HG03342 (cell line): ENCODE data around the gene IGSF22.

ENCODE experiments used
- ATAC-seq: cut with Tn5 transposase; IDR thresholded peaks from one replicate; pipeline ENCODE4 v1.9.1; 2021; ENCODE audit warnings: mild to moderate bottlenecking, moderate library complexity; ENCODE audit not compliant: unreplicated experiment

The IGSF22 gene

DNA sequence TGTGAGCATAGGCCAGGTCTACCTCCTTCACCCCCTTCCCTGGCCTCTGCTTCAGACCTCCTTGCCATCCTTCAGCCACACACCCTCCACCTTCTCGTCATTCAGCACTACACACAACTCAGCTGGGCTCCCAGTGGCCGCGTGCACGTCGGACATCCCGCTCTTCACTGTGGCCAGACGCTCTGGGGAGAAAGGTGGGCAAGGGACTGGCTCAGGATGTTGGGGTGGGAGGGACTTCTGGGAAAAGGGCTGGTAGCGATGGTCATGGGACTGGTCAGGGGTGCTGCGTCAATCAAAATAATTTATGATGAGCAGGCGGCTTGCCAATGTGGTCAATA is 11.6 kb downstream of the IGSF22 start:
- ATAC-seq = no peak

DNA sequence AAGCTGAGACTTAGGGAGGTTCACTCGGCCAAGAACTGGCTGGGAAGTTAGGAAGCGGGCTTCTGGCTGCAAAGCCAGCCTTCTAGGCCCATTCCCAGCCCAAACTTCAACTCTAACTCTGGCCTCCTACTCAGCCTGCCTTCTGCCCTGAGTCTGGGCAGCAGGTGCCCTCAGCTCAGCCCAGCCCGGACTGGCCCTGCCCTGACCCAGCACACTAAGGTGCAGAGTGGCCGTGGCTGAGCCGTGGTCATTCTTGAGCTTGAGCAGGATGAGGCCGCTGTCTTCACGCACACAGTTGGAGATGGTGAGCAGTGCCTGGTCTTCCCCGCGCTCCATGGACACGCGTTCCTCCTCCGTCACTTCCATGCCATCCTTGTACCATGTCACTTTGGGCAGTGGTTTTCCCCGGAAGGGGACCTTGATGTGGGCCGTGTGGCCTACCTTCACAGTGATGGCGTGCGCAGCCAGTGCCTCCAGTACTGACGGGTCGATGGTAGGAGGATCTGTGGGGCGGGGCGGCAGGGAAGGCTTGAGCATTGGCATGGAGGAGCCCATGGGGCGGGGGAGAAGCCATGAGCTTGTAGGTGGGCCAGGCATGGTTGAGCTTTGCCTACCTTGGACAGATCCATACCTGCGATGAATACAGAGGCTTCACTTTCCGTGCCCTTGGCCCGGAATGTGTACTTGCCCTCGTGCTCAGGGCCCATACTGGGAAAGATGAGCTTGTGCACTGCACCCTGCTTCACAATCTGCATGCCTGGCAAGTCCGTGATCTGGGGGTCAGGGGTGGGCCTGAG is 12.1 kb downstream of the IGSF22 start:
- ATAC-seq = no peak

DNA sequence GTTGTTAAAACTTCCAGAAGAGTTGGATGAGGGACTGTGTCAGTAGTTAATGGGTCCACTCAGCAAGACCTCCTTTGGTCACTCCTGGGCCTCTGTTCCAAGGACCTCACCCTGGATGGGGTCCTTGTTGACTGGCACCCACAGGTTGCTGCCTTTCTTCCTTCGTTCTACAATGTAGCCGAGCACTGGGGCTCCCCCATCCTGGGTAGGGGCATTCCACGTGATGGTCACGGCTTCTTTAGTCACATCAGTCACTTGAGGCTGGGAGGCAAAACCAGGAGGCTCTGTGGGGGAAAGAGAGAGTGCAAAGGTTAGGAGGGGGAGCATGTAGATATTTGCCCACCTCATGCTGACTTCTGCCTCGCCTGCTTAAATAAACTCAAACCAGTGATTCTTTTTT is 15.4 kb downstream of the IGSF22 start:
- ATAC-seq = no peak

DNA sequence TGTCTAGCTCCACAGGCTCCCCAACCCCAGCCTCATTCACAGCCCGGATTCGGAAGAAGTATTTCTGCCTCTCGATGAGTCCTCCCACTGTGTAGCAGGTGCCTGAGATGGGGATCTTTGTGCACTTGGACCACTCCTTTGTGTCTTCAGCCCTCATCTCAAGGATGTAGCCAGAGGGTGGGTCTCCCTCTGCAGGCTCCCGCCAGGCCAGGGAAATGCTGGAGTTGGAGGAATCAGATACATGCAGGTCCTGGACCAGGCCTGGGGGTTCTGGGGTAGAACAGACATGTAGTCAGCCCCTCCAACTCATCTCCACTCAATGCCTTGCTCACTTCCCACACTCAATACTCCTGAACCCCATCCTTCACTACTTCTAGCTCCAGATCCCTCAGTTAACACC is 16.6 kb downstream of the IGSF22 start:
- ATAC-seq = no peak

DNA sequence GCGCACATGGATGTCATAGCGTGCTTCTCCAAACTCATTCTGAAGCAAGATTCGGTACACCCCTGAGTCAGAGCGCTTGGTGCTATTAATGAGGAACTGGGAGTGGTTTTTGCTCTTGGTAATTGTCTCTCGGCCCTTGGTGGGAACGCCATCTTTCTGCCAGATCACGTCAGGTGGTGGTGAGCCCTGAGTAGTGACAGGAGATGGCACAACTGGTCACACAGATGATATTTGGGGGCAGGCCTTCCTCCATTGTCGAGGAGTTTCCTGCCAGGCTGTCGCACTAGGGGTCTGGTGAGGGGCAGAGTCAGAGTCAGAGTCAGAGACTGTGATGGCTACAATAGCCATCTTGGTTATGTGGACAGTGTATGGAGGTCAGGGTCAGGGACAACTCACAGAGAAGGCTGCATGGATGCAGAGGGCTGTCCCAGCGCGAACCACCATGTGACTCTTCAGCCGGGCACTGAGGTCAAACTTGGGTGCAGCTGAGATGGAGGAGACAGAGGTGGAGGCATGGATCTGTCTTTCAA is 18.1 kb downstream of the IGSF22 start:
- no peak for ATAC-seq

DNA sequence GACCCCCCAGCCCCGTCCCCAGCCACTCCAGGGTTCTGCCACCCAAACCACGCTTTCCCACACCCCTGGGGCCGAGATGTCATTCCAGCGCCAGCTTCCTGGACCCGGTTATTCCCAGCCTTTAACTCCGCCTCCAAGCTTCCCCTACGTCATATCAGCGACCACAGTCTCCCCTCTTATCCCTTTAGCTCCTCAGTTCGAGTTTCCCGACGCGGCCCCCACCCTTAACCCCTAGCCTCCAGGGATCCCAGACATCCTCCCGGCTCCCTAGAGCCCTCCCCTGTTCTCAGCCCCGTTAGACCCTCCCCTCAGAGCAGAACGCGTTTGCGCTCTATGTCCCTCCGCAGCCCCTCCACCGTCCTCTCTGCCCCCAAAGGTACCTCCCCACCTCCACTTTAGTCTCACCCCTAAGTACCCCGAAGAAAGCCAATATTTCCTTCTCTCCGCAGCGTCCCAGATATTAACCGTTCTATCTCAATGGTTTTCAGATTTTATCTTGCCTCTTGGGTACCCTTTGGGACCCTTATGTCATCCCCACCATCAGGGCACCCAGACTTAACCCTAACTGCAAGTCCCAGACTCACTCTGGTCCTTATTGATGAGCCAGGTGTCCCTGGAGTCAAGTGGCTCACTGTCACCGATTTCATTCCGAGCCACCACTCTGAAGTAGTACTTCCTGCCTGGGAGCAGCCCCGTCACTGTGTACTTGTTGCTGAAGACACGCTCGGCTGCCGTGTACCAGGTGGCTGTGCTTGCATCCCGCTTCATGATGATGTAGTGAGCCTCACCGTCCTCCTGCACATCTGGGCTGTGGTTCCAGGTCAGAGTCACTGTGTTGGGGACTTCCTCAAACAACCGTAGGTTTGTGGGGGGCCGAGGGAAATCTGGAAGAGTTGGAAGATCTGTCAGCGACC is 19.4 kb downstream of the IGSF22 start:
- ATAC-seq = peak; percentile 63

DNA sequence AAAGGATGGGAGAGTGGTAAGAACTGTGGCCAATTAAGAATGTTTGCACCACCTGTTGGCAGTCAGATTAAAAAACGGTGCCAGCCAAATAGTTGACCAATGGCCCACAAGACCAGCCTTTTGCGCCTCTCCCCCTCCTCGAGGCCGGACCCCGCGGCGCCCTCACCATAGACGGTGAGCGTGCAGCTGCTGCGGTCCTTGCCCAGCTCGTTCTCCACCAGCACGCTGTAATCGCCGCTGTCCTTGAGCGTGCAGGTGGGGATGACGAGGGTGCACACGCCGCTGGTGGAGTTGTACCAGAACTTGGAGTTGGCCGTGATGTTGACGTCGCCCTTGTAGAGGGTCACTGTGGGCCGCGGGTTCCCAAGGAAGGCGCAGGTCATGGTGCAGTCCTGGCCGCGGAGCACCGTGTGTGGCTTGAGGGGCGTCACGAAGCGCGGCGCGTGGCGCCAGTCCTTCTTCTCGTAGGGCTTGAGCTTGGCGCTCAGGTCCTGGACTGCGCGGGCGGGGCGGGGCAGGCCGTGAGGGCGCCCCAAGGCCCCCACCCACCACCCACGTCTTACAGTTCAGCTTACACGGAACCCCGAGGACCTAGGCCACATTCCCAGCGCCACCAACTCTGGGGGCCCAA is 20.2 kb downstream of the IGSF22 start:
- ATAC-seq = no peak

DNA sequence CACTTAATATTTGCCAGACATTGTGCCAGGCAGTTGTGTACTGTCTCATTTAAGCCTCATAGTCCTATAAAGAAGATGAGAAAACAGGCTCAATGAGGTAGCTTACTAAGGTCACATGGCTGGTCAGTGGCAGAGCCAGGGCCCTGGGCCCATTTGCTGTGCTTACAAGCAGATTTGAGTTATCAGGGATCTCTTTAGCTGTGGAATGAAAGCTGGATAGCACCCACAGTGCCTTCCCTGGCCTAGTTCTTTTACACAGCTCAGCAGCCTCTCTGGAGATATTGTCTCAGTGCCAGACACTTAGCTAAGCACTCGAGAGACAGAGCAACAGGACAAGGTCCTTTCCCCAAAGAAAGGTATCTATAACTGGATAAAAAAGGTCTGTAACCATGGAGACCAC is 21.3 kb downstream of the IGSF22 start:
- no peak for ATAC-seq

DNA sequence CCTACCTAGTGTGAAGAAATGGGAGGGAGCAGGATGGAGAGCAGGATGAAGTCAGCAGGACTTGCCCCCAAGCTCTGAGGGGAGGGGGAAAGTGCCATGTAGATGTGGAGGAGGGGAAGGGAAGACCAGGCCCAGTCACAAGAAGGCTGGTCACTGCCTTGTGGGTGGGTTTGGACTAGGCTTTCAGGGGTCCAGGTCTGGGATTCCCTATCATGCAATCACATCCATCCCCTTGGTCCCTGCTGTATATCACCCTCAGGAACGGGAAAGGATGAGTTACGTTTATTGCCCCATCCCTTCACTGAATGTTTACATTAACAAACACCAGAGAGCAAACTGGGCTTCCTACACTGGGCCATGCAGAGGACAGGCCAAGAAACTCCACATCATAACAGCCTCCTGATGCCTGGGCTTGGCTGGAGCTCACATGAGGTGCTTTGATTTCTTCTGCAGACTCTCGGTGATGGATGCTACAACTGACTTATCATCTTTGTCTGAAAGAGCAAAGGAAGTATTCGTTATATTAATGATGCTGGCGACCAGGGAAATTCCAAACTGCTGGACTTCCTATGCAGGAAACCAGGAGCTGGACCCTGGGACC is 21.8 kb downstream of the IGSF22 start:
- no peak for ATAC-seq

DNA sequence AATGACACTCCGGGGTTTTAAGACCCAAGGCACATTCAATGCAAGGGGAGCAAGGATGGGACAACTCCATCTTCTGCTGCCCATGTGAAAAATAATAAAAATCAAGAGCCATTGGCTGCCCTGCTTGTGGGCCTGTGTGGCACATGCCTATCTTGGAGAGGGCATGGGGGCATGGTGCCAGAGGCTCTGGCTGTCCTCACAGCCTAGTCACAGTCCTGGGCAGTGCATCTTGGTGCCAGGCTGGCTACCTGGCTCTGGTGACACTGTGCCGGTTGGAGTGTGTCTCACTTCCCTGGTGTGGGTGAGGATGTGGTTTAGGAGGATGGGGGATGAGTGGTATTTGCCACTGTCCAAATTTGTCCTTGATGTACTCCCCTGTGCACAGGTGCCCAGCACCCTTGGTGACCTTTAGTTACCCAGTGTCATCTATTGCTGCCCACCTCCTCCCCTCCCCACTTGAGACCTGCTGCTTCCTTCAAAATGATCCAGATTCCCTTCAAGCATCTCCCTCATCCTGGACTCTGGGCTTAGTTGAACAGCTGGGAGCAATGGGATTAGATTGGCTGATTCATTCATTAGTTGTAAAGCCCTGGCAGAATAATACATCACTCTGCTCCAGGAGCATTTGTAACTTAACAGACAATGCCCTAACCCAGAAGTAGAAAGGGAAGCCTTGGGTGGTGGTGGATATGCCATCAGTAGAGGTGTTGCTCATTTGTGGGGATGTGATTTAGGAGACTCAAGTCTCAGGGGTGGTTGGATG is 22.8 kb downstream of the IGSF22 start:
- ATAC-seq = no peak

DNA sequence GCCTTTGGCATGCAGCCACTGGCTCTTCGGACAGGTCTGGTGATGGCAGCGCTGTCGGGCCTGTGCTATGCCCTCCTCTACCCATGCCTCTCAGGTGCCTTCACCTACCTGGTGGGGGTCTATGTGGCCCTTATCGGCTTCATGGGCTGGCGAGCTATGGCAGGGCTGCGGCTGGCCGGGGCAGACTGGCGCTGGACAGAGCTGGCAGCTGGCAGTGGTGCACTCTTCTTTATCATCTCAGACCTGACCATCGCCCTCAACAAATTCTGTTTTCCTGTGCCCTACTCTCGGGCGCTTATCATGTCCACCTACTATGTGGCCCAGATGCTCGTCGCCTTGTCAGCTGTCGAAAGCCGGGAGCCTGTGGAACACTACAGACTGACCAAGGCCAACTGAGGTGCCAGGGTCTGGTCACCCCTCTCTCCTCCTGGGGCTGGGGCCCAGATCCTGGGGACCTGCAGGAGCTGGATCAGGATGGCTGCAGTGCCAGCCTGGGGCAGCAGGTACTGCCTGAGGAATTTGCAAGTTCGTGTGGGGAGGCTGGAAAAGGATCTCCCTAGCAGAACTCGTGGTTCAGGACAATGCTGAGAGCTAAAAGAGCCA is 24.3 kb downstream of the IGSF22 start:
- no peak for ATAC-seq

DNA sequence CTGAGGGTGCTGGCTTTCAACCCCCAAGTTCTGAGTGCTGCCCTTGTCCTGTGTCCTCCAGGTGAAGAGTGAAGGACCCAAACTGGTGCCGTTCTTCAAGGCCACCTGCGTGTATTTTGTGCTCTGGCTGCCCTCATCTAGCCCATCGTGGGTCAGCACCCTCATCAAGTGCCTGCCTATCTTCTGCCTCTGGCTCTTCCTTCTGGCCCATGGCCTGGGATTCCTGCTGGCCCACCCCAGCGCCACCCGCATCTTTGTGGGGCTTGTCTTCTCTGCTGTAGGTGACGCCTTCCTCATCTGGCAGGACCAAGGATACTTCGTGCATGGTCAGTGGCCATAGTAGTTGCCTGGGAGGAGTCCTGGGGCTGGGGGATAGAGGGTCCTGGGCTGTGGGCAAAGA is 25.1 kb downstream of the IGSF22 start:
- ATAC-seq = no peak

DNA sequence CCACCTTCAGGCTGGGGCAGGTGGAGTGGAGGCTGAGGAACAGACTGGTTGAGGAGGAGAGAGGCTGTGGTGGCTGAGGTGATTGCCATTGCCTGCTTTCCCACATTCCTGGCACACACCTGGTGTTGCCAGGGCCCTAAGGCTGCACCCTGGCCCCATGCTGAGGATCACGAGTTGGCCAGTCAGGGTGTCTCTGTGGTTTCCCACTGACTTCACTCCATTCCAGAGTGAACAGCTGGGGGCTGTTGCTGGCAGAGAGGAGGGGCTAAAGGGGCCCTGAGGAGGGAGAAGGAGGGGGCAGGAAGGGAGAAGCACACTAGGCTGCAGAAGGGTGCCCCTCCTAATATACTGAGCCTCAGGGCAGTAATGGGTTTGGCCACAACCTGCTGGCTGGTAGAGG is 25.6 kb downstream of the IGSF22 start:
- ATAC-seq = no peak

DNA sequence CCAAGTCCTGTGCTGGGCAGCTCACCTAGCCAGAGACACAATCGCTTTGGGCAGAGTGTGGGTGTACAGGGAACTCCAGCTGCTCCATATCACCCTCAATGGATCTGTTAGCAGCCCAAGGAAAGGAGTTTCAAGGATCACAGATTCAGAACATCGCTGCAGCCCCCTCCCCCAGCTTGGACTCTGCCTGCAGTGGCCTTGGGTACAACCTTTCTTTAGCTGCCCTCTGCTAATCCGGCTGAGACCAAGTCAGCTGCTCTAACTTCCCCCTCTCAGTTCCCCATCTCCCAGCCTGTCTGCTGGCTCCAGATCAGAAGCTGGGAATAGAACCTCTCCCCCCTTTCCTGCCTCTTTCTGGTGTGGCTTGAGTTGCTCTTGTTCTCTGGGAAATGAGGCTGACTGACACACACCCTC is 26.1 kb downstream of the IGSF22 start:
- no peak for ATAC-seq

DNA sequence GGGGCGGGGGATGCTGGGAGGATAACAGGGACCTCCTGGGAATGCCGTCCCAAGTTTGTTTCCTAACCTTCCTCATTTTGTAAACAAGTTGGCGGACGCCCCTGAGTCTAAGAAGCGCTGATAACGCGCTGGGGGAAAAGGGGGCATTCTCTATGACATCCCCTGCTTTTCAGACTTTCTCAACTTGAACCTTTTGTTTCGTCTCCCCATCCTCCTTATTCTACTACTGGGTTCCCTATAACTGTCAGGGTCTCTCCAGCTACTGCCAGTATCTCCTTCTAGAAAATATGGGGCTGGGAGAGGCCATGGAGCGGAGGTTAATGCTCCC is 26.8 kb downstream of the IGSF22 start:
- no peak for ATAC-seq

DNA sequence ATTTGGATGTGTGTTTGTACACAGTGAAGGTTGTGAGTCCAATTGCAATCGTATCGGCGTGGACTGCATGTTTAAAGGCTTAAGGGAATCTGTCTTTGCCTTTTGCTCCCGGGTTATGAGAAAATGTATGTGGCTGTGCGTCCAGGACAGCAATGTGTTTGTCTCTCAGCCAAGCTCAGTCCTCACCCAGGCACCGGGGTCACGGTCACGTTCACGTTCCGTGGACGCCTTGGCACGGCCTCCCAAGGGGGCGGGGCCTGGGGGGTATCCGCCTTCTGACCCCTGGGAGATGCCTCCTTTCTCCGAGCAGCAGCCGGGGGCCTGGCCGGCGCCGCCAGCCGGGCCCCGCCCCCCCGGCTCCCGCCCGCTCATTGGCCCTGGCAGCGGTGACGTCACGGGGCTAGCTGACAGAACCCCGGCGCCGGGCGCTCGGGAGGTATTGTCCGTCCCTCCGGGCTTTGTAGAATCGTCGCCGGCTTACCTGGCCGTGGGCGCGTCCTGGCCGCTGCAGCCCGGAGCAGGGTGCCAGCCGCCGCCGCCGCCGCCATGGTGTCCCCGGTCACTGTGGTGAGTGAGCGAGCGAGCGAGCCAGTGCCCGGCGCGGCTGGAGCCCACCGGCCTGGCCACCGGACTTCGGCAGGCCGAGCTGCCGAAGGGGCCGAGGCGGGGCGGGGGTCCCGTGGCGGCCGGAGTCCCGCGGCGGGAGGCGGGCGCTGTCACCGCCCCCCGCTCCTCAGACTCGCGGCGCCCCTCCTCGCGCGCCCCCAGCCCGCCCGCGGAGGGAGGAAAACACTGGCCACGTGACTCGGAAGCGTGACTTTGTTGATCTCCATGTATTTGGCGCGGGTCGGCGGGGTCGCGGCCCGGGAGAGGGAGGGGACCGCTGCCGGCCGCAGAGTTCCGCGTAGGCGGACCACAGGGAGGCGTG is 27.4 kb downstream of the IGSF22 start, which contains the start of gene TMEM86A:
Gene TMEM86A, plus strand, starts transcription at position 439 of the 928 bp plus-strand sequence. Its CDS starts 108 bp downstream, at position 547.
- ATAC-seq = peak; percentile 83

DNA sequence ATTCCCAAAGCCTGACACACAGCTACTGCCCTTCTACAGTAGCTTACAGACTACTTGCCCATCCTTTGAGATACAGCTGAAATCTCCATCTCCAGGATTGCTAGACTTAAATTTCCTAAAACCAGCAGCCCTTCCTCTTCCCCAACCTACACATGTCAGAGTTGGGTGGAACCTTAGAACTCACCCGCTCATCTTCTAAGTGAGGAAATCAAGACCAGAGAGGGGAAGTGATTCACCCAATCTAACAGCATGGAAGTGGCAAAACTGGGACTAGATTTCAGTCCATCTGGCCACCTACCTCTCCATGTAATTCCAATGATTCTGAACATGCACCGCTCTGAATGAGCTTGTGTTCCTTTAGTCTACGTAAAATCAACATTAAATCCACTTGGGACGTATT is 28.4 kb downstream of the IGSF22 start:
- no peak for ATAC-seq

DNA sequence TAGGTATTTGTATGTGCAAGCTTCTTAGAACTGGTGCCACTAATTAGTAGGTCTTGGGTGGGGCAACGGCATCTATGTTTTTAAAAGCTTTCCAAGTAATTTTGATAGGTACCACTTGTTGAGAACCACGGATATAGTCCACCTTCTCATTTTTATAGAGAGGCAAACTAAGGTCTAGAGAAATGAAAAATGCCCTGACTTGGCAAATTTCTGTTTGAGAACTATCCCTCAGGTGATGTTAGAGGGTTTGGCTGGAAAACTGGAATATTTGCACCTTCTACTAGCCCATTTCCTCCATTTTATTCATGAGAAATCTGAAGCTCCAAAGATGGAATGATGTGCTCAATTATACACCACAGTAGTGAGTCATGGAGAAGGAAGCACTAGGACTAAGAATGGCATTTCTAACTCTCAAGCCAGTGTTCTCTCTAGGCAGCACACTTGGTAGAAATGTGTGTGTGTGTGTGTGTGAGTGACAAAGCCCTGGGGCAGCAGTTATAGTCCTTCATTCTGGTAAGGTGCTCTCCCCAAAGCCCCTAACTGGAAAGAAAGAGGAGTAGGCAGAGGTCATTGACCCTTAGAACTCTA is 29.3 kb downstream of the IGSF22 start:
- no peak for ATAC-seq
